Adrenal gland (tissue), 5 donors: ENCODE data around the gene WFDC8.

Source experiments
- POLR2A ChIP-seq, 2 donors: fragments of 450-650 bp; IDR thresholded peaks; one replicate each; pipeline ENCODE4 v1.6.1; 2017; ENCODE audit warnings: antibody characterized with exemption in 2 of 2, mild to moderate bottlenecking in 2 of 2, moderate library complexity in 1 of 2
- TF ChIP-seq, protein P1 (sequence below), 6 experiments: fragments of 450-650 bp in 4 of 6; fragments of 200-600 bp in 2 of 6; sonication (generic) in 1 of 6; IDR thresholded peaks; 1 replicate in 5 of 6; 2 replicates in 1 of 6; pipeline versions ENCODE4 v1.5.1 to v1.8.0; 2016 to 2021; ENCODE audit warnings: antibody characterized with exemption in 6 of 6, mild to moderate bottlenecking in 2 of 6, moderate library complexity in 1 of 6
- donor health status: DM: no; HTN: no; CAD: no.

DNA sequence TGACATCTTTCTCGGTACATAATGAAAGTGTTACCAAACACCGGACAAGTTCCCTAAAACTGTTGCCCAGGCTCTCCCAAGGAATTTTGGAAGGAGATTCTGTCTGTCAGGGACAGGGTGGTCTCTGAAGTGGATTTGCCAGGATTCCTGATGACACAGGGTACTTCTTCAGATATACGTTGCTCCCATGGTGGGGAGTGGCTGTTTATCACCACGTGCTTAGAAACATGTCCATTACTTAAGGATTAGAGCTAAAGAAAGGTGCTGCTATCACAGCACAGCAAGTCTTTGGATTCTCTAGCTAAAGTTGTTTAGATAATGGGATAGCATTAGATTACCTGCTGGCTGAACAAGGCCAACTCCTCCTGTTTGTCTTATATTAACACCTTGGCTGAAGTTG, 70.0 kb downstream of the WFDC8 start:
- TF ChIP-seq, protein P1, sequence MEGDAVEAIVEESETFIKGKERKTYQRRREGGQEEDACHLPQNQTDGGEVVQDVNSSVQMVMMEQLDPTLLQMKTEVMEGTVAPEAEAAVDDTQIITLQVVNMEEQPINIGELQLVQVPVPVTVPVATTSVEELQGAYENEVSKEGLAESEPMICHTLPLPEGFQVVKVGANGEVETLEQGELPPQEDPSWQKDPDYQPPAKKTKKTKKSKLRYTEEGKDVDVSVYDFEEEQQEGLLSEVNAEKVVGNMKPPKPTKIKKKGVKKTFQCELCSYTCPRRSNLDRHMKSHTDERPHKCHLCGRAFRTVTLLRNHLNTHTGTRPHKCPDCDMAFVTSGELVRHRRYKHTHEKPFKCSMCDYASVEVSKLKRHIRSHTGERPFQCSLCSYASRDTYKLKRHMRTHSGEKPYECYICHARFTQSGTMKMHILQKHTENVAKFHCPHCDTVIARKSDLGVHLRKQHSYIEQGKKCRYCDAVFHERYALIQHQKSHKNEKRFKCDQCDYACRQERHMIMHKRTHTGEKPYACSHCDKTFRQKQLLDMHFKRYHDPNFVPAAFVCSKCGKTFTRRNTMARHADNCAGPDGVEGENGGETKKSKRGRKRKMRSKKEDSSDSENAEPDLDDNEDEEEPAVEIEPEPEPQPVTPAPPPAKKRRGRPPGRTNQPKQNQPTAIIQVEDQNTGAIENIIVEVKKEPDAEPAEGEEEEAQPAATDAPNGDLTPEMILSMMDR (IDR thresholded peaks at IDR 0.05): no peak
- no peak for TF ChIP-seq POLR2A (IDR thresholded peaks at IDR 0.05)
